GM18519 (cell line): Measurements from ENCODE around the gene VPS4B.
"Not testable (repeated sequence)": the region's sequence is repeated elsewhere in the genome, so short reads cannot be mapped to it uniquely, and the experiment has no call there.

Experiments used
- ATAC-seq: cut with Tn5 transposase; IDR thresholded peaks from one replicate; pipeline ENCODE4 v1.9.1; 2021; ENCODE audit warnings: mild to moderate bottlenecking, moderate library complexity; ENCODE audit not compliant: unreplicated experiment, low FRiP score

Gene VPS4B

DNA sequence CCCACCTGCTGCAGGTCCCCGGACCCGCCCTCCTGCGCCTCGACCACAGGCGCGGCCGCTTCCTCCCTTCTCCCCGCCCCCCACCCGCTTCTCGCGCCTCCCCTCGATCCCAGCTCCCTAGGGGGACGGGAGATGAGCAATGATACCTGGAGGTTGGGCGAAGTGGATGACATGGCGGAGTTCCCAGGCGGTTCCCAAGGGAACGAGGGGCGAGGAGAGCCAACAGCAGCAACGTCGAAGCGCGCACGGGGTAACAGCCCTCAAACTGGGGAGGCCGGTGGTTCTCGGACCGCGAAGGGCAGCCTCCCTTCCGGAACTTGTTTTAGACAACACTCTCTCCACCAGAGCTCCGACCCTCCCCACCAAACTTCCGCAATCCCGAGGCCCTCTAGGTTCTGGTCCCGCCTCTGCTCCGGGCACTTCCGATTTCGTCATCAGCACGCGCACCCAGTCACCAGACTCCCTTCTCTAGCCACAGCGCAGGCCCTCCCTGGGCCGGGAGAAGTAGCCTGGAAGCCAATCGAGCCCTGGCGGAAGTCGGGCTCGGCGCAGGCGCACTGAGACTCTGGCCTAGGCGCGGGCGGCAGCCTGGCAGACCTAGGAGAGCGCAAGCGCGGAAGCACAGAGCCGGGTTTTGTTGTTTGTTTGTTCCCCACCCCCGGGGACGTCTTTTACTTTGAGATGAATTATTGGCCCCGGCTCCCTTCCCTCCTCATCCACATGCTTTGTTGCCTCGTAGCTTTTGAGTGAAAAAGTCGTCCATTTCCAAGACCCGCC is at the start of gene VPS4B:
VPS4B (minus strand) TSS at position 390 of the 777 bp plus-strand sequence; CDS start at position 173, 217 bp downstream.
- peak; percentile 94 for ATAC-seq

DNA sequence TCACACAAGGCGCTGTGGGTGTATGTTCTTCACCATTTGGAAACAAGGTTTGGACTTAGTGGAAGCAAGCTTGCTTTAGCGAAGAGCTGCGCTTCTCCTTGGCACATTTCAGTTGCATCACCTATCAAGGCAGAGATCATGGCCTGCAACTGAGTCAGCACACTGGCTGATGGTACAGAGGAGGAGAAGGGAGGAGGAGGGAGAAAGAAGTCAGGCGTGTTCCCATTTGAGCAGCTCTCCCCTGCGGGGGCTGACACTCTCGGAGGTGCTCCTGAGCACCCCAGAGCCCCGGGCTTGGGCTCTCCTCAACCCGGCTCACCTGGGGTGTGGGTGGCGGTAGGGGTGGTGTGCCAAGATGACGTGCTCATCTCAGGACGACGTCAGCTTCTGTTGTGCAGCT is 48.5 kb upstream of the VPS4B start:
- no peak for ATAC-seq

DNA sequence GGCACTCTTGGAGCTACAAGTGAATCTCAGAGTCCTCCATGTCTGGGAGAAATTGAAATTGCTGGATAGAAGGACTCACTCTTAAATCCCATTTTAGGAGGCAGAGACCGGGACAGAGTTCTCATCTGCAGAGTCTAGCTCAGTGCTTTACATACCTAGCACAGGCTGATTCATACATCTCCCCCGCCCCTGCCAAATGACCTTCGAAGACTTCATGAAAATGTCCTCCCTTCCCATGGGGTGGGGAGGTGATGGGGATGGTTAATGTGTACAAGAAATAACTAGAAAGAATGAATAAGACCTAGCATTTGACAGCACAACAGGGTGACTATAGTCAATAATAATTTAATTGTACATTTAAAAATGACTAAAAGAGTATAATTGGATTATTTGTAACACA is 46.3 kb upstream of the VPS4B start:
- no peak for ATAC-seq

DNA sequence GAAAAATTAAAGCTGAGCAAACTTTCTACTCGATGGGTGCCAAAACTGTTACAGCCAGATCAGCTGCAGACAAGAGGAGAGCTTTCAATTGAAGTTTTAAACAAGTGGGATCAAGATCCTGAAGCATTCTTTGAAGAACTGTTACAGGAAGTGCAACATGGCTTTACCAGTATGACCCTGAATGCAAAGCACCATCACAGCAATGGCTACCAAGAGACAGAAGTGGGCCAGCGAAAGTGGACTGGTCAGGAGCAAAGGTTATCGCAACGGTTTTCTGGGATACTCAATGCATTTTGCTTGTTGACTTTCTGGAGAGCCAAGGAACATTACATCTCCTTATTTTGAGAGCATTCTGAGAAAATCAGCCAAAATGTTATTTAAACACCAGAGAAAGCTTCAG is 45.4 kb upstream of the VPS4B start:
- no peak for ATAC-seq

DNA sequence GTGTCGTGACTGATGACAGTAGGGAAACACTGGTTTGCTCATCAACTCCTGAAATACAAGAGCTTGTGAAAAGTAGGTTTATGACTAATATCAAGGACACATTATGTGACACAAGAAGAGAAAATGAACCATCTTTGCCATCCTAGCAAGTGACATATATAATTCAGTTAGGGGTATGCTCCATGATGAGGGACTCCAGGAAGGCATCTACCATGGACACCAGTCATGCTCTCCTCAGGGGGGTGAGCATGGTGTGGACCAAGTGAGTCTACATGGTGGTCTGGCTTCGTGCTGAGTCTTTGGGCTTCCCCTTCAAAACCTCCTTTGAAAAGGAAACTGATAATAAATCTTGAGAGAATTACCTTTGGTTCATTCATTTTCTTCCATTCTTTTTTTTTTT is 42.8 kb upstream of the VPS4B start:
- no peak for ATAC-seq

DNA sequence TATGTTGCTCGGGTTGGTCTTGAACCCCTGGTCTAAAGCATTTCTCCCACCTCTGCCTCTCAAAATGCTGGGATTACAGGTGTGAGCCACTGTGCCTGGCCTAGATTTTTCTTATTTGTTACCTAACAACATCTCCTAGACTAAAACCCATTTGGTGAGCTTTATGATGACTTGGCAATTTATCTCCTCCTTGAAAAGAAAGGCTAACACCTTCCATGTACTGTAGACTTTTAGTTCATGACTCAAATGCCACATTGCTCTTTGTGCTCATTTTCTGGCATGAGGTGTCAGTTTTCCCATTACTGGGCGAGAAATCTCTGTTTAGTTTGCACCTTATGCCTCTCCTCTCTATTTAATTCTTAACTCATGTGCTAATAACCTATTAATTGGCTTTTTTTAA is 42.2 kb upstream of the VPS4B start:
- ATAC-seq: no peak

DNA sequence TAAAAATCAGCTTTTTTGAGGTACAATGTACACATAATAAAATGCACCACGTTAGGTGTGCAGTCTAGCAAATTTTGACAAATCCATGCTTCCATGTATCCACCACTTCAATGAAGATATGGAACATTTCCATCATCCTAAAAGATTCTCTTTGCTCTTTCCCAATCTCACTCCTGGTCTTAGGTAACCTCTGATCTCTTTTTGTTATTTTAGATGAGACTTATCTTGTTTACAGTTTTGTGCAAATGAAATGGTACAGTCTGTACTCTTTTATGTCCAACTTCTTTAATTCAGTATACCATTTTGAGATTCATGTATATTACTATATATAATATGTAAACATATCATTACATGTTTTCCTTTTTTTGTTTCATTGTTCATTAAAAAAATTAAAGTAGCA is 38.1 kb upstream of the VPS4B start:
- no peak for ATAC-seq

DNA sequence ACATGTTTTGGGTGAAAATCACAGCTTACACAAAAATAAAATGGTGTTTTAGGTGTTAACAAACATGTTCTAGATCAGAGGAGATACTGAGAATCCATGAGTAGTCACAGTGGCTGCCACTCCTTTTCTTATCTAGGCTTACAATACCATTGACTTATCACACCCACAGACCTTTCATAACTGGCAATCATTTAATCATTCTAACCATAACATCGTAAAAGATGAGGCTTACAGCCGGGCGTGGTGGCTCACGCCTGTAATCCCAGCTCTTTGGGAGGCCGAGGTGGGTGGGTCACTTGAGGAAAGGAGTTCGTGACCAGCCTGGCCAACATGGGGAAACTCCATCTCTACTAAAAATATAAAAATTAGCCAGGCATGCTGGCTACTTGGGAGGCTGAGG is 35.7 kb upstream of the VPS4B start:
- no peak for ATAC-seq

DNA sequence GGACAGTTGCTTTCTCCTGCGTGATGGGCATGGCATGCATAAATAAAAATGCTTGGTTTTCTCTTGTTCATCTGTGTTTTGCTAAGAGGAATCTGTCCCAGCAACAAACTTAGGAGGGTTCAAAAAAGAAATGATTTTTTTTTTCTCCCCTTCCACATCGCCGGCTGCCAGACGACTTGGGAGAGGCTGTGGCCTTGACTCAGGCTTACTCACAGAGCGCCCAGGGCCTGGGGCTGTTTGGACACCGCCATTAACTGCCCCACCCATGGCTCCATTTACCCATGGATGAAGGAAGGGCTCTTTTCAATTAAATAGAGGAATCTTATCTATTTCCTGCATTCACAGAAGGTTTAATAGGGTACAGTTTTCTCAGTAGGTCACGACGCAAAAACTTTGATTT is 32.2 kb upstream of the VPS4B start:
- ATAC-seq: no peak

DNA sequence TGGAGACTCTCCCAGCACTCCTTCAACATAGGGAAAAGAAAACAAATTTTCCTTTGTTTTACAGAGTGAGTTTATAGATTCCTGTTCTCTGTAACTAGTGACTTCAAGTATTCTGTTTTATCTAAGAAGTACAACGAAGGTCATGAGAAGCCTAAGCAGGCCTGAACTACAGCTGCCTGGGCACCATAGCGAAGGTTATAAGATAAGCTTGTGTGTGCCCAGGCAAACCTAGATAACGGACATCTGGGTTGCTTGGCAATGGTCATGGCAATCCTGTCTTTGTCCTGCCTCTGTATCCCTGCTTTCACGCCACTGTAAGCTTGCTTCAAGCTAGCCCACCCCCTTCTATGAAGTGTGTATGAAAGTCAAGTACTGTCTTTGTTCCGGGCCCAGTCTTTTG is 30.5 kb upstream of the VPS4B start:
- not testable (repeated sequence) for ATAC-seq

DNA sequence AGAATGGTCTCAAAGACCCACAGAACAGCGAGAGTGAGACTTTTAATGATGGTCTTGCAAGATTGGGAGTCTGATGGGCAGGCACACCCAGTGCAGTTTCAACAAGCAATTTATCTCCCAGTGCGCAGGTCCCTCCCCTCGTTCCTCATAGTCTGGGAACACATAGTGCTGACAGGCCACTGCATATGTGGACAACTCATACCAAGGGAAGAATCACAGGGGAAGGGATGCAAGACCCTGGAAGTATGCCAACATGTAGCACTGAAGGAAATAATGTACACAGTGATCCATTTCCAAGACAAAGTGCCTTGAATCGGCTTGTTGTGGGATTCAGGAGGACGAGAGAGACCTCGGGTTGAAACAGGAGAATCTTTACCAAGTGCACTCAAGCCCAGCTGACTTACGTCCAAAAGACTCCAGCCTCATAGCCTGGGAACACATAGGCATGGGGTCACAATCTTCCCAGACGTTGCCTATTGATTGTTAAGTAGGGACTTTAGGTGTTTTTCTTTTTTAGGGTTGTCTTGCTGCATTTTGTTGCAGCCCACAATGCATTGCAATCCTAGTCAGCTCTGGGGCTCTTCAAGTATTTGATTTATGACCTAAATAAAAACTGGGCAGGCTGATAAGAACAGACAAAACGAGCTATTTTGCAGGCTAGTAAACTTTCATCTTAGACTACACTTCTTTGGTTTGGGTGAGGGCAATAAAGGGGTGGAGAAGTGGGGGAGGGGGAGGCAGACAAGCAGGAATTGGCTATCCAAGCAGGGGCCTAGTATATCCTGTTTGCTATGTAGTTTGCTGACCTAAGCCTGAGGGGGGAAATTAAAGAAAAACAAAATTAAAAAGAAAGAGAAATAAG is 29.8 kb upstream of the VPS4B start:
- ATAC-seq: no peak

DNA sequence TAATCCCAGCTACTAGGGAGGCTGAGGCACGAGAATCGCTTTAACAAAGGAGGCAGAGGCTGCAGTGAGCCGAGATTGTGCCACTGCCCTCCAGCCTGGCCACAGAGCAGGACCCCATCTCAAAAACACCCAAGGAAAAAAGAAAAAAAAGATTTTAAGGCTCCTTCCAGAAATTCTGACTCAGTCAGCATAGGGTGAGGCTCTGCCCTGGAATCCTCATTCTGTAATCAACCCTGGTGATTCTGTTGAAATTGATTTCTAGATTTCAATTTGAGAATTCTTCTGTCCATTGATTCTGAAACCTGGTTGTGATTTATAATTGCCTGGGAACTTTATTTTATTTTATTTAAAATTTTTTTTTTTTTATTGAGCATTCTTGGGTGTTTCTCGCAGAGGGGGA is 27.1 kb upstream of the VPS4B start:
- ATAC-seq: no peak

DNA sequence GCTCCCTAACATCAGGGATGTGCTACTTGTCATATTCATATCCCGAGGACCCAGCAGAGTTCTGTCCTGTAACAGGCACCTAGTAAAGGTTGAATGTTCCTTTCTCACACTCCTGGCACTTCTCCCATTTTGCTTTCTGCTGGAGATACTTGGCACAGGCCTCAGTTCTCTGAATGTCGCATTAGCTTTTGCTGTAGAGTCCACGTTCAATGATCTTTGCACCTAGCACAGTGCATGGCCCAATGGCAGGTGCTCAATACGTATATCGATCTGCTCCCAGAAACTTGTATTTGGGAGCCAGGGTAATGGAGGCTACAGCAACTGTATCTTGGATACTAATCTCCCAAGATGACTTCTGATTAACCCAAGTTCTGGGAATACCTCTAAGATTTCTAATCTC is 24.8 kb upstream of the VPS4B start:
- no peak for ATAC-seq

DNA sequence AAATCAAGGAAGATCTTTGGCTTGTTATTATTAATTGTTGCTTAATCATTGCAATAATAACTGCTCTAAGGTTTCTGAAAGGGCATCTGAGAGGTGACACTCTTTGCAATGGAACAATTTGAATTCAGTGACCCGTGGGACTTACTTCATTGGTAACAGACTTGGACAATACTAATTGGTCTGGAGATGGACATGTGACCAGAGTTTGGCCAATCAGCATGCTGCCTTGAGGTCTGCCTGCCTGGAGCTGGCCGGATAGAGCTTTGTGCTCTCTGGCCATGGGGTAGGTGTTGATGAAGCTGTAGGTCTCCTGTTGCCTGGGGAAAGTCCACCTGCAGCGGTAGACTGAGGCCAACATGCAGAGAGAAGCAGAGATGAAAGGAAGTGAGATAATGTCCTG is 24.0 kb upstream of the VPS4B start:
- ATAC-seq: no peak

DNA sequence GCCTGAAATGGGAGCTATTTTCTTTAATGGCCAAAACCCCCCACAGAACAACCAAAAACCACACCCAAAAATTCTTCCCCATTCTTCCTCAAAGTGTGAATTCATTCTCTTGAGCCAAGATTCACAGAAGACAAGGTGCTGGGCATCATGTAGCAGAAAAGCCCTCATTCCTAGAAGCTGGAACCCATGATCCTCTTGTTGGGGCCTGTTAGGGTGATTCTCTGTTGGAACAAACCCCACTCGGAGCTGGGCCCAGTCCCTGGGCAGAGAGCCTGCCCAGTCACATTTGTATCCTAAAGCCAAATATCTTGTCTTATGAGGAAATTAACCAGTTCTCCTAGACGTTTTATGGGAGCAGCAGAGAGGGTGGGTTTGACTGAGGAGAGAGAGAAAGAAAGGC is 22.8 kb upstream of the VPS4B start:
- ATAC-seq: no peak

DNA sequence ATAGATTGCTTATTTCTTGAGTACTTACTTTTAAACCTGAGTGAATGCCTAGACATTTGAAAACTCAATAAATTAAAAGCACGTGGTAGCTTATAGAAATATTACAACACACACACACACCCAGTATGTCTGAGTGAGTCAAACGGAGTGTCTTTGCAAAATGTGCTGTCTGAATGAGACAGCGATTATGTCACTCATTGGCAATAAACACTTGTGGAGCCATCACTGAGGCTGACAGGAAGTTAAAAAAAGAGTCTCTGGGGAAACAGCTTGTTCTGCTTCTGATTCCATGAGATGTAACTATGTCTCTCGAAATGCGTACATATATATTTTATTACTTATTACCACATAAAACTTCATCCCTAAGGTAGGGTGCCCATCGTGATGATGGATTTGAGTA is 22.3 kb upstream of the VPS4B start:
- no peak for ATAC-seq

DNA sequence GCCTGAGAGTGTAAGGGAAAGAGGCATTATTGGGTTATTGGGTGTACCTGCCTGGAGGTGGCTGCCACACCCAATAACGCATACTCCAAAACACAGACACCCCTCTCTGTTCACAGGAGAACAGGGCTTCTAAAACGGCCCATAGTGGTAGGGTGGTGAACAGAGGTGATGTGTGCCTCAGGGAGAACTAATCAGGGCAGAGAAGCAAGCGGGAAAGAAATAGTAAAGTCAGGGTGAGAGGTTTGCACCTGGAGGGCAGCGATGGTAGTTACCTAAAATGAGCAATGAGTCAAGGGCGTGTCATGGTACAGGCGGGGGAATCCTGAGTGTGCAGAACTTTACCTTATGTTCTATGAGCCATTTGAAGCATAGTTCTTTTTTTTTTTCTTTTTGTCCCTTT is 21.6 kb upstream of the VPS4B start:
- ATAC-seq: no peak

DNA sequence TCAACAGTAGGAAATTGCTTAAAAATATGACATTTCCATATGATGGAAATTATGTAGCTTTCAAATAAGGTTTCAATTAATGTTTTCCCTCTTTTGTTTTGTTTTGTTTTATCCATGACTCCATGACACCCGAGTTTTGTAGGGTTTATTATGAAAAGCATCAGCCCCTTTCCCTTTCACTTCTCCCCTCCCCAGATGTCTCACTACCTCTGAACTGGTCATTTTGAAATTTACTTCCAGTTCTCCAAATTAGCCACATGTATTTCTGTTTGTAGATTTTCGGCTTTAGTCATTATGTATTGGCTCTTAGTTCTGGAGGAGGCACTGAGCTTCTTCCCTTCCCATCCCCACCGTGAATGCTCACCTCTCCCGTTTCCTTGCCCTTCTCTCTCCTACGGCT is 18.6 kb upstream of the VPS4B start:
- no peak for ATAC-seq

DNA sequence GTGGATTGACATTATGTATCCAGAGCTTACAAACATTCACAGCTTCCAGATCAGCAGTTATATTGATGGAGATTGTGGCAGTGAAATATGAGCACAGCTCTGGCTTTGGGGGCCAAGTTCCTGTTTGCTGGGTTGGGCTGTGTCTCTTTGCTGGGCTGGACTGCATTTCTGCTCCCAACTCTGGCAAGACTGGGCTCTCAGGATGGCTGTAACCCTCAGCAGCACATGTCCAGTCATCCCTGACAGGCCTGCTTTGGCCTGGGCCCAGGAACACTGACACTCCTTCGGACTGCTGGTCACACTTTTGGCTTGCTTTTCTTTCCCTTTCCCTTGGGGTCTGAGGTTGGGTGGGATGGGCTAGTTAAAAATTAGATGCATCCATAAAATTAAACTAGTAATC is 17.9 kb upstream of the VPS4B start:
- ATAC-seq: no peak

DNA sequence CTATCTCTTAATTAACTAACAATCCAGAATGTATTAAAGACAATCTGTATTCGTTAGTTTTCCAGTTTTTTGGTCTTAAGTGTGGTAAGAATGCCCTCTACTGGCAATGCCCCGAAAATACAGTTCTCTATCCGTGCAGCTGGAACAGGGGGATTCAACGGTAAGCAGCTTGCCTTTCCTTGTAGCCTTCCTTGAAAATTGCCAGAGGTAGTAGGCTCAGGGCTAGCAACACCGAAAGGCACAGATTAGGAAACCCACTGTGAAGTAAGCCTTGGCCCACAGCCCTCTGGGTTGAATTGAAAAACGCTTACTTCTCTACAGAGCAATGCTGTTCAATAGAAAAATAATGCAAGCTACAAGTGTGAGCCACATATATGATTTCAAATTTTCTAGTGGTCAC is 17.1 kb upstream of the VPS4B start:
- peak; percentile 45 for ATAC-seq

DNA sequence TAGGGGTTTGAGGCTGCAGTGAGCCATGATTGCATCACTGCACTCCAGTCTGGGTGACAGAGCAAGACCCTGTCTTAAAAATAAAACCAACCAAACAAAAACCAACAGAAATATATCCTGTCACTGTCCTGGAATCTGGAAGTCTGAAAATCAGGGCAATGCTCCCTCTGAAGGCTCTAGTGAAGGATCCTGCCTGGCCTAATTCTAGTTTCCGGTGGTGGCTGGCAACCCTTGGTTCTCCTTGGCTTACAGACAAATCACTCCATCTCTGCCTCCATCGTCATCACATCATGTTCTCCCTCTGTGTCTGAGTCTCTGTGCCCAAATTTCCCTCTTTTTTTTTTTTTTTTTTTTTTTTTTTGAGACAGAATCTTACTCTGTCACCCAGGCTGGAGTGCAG is 15.9 kb upstream of the VPS4B start:
- ATAC-seq: no peak

DNA sequence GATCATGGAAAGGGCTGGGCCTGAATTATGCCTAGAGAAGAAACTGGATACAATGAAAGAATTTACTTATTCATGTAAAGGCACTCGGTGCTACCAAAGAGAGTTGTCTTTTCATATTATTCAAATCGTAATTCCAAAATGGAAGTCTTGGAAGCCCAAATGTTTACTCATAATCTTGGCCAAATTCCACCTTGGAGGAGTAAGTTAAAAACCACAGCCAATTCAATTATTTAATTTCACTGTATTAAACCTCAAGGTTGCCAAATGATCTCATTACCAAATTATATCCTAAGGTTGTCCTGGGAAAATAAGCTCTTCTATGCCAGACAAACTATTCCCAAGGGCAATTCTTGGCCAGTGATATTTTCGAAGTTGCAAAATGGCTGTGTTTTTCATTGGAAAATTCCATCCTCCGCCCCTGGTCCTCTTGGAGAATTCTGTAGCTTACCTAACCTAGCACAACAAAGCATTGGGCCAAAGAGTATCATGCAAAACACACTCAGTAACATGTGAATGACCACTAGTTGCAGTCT is 11.1 kb upstream of the VPS4B start:
- ATAC-seq: no peak
